HEK293T (cell line): ENCODE measurements around the gene WRAP73.

Source experiments
- CTCF ChIA-PET: fragments of 350-600 bp; formaldehyde crosslinking; extraction: SDS; loops from one replicate; lab custom pipeline; 2021; ENCODE audit warnings: antibody characterized with exemption, inconsistent platforms; lab: Yijun Ruan, JAX
- POLR2A ChIA-PET: fragments of 350-600 bp; formaldehyde crosslinking; extraction: SDS; loops from one replicate; lab custom pipeline; 2020; ENCODE audit warnings: antibody characterized with exemption, inconsistent platforms; lab: Yijun Ruan, JAX
- DNase-seq: peaks from one replicate; pipeline ENCODE4 v3.0.0; 2012; ENCODE audit warnings: mixed read lengths; ENCODE audit errors: extremely low spot score
- ARNT ChIP-seq: fragments of 450-650 bp; IDR thresholded peaks from 2 replicates; pipeline ENCODE4 v1.6.1; 2017; ENCODE audit warnings: mild to moderate bottlenecking
- BHLHE40 ChIP-seq: fragments of 450-650 bp; IDR thresholded peaks from 2 replicates; pipeline ENCODE4 v1.6.1; 2016; ENCODE audit warnings: mild to moderate bottlenecking, moderate library complexity, borderline replicate concordance
- CTBP1 ChIP-seq: fragments of 450-650 bp; IDR thresholded peaks from 2 replicates; pipeline ENCODE4 v1.6.1; 2016; ENCODE audit warnings: borderline replicate concordance
- FOXA1 ChIP-seq: fragments of 450-650 bp; IDR thresholded peaks from 2 replicates; pipeline ENCODE4 v1.6.1; 2016; ENCODE audit warnings: mild to moderate bottlenecking
- FOXM1 ChIP-seq: fragments of 450-650 bp; IDR thresholded peaks from 2 replicates; pipeline ENCODE4 v1.6.1; 2017; ENCODE audit warnings: mild to moderate bottlenecking, borderline replicate concordance
- HDGF ChIP-seq: fragments of 450-650 bp; IDR thresholded peaks from 2 replicates; pipeline ENCODE4 v1.6.1; 2017; ENCODE audit warnings: antibody characterized with exemption, borderline replicate concordance
- SP1 ChIP-seq: fragments of 450-650 bp; IDR thresholded peaks from 2 replicates; pipeline ENCODE4 v1.6.1; 2017
- TARDBP ChIP-seq: fragments of 450-650 bp; IDR thresholded peaks from 2 replicates; pipeline ENCODE4 v1.6.1; 2016

Gene WRAP73

GRCh38 chr1:3581296-3582036 lies 68.4 kb downstream of the WRAP73 start:
- POLR2A ChIA-PET = no interaction called here
- CTCF ChIA-PET = no interaction called here
- no peak for DNase-seq
- no peak for TF ChIP-seq FOXA1
- TF ChIP-seq CTBP1 = no peak
- TF ChIP-seq FOXM1 = no peak
- TF ChIP-seq BHLHE40 = no peak
- no peak for TF ChIP-seq ARNT
- TF ChIP-seq HDGF = no peak
- TF ChIP-seq SP1 = no peak
- TF ChIP-seq TARDBP = no peak
